Transverse colon (tissue), 4 donors: ENCODE data around the gene GATAD1.
"Not testable (repeated sequence)": the region's sequence is repeated elsewhere in the genome, so short reads cannot be mapped to it uniquely, and the experiment has no call there.

Experiments used
- POLR2A ChIP-seq: fragments of 450-650 bp; IDR thresholded peaks from one replicate; pipeline ENCODE4 v1.6.1; 2016; ENCODE audit warnings: antibody characterized with exemption, mild to moderate bottlenecking, moderate library complexity
- POLR2AphosphoS5 ChIP-seq, 3 donors: sonication (generic); formaldehyde crosslinking; IDR thresholded peaks; one replicate each; pipeline ENCODE4 v1.6.1; 2016; ENCODE audit warnings: antibody characterized with exemption in 3 of 3
- TF ChIP-seq, protein P1 (sequence below), 5 experiments: fragments of 200-600 bp in 3 of 5; fragments of 450-650 bp in 2 of 5; sonication (generic) in 3 of 5; IDR thresholded peaks; 1 replicate in 2 of 5; 2 replicates in 3 of 5; pipeline ENCODE4 v1.5.1; 2016 to 2017; ENCODE audit warnings: antibody characterized with exemption in 5 of 5, inconsistent platforms in 3 of 5, mild to moderate bottlenecking in 2 of 5, moderate library complexity in 1 of 5

- not testable (repeated sequence) for TF ChIP-seq POLR2AphosphoS5 (IDR thresholded peaks at IDR 0.05); POLR2A
- TF ChIP-seq, protein P1, sequence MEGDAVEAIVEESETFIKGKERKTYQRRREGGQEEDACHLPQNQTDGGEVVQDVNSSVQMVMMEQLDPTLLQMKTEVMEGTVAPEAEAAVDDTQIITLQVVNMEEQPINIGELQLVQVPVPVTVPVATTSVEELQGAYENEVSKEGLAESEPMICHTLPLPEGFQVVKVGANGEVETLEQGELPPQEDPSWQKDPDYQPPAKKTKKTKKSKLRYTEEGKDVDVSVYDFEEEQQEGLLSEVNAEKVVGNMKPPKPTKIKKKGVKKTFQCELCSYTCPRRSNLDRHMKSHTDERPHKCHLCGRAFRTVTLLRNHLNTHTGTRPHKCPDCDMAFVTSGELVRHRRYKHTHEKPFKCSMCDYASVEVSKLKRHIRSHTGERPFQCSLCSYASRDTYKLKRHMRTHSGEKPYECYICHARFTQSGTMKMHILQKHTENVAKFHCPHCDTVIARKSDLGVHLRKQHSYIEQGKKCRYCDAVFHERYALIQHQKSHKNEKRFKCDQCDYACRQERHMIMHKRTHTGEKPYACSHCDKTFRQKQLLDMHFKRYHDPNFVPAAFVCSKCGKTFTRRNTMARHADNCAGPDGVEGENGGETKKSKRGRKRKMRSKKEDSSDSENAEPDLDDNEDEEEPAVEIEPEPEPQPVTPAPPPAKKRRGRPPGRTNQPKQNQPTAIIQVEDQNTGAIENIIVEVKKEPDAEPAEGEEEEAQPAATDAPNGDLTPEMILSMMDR (IDR thresholded peaks at IDR 0.05) = not testable (repeated sequence)
Observed at GRCh38 chr7:92484226-92484625, 36.9 kb downstream of the GATAD1 start.
